Keratinocyte (primary cell): ENCODE data around the gene BMP15. TPM values are rescaled to one million over a fixed set of nuclear protein-coding genes. Genes with fewer than 3 reads are reported as not detected.

Experiments
- DNase-seq: peaks from one replicate; pipeline ENCODE4 v3.0.0-alpha.2; 2011; ENCODE audit warnings: low read depth, missing footprints, low spot score
- FAIRE-seq: peaks from 2 replicates; lab custom pipeline; 2011; peaks lifted over from hg19 to GRCh38; lab: Jason Lieb, UNC
- H2AFZ ChIP-seq: 2 replicates; pipeline ENCODE4 v1.6.0; 2012; ENCODE audit warnings: low read length, control low read depth, inconsistent platforms; ENCODE audit not compliant: control insufficient read depth
- H3K27ac ChIP-seq: 2 replicates; pipeline ENCODE4 v1.5.1; 2011; ENCODE audit warnings: low read length; ENCODE audit not compliant: control insufficient read depth, insufficient read depth
- H3K27me3 ChIP-seq: 3 replicates; pipeline ENCODE4 v1.6.0; 2011; ENCODE audit warnings: low read length; ENCODE audit not compliant: control insufficient read depth, insufficient read depth; ENCODE audit errors: extremely low read depth
- H3K36me3 ChIP-seq, 2 experiments: 2 replicates in 1 of 2; 3 replicates in 1 of 2; pipeline ENCODE4 v1.5.1; 2011; ENCODE audit warnings: low read length in 2 of 2, mild to moderate bottlenecking in 1 of 2; ENCODE audit not compliant: control insufficient read depth in 2 of 2, insufficient read depth in 2 of 2; ENCODE audit errors: extremely low read depth in 1 of 2
- H3K4me1 ChIP-seq: 3 replicates; pipeline ENCODE4 v1.5.1; 2011; ENCODE audit warnings: low read length; ENCODE audit not compliant: control insufficient read depth, insufficient read depth; ENCODE audit errors: extremely low read depth
- H3K4me2 ChIP-seq: 3 replicates; pipeline ENCODE4 v1.6.0; 2011; ENCODE audit warnings: low read depth, low read length; ENCODE audit not compliant: control insufficient read depth, insufficient read depth; ENCODE audit errors: extremely low read depth
- H3K4me3 ChIP-seq, 3 experiments: fragments of 200-600 bp in 1 of 3; sonication (generic) in 1 of 3; 2 replicates in 2 of 3; 3 replicates in 1 of 3; pipeline ENCODE4 v1.5.1; 2011 to 2016; ENCODE audit warnings: low read length in 3 of 3, mild to moderate bottlenecking in 3 of 3, control low read depth in 2 of 3, inconsistent platforms in 1 of 3, low read depth in 1 of 3, mixed read lengths in 1 of 3, mixed run types in 1 of 3, moderate library complexity in 1 of 3; ENCODE audit not compliant: control insufficient read depth in 2 of 3, insufficient read depth in 2 of 3; ENCODE audit errors: extremely low read depth in 1 of 3
- H3K79me2 ChIP-seq: 2 replicates; pipeline ENCODE4 v1.6.0; 2012; ENCODE audit warnings: low read length; ENCODE audit not compliant: control insufficient read depth, insufficient read depth
- H3K9ac ChIP-seq: 3 replicates; pipeline ENCODE4 v1.6.0; 2011; ENCODE audit warnings: low read length; ENCODE audit not compliant: control insufficient read depth, insufficient read depth; ENCODE audit errors: extremely low read depth
- H3K9me1 ChIP-seq: 3 replicates; pipeline ENCODE4 v1.6.0; 2011; ENCODE audit warnings: low read length; ENCODE audit not compliant: control insufficient read depth, insufficient read depth; ENCODE audit errors: extremely low read depth
- H3K9me3 ChIP-seq: 2 replicates; pipeline ENCODE4 v1.5.1; 2012; ENCODE audit warnings: low read depth, low read length; ENCODE audit not compliant: control insufficient read depth
- H4K20me1 ChIP-seq: 3 replicates; pipeline ENCODE4 v1.6.0; 2011; ENCODE audit warnings: low read length; ENCODE audit not compliant: control insufficient read depth, insufficient read depth; ENCODE audit errors: extremely low read depth
- EZH2 ChIP-seq: IDR thresholded peaks from one replicate; pipeline ENCODE4 v1.6.1; 2012; ENCODE audit warnings: inconsistent platforms, mild to moderate bottlenecking, low read length, moderate library complexity
- dilution Hi-C: fragments of 300-500 bp; cut with MboI; formaldehyde crosslinking; loops from one replicate; pipeline ENCODE4 v1.7.0; 2020; ENCODE audit warnings: low sequenced_read_pairs; ENCODE audit not compliant: extremely low pct_ligation_motif_present
- polyA plus RNA-seq, 5 experiments: library from polyadenylated mRNA; depleted of rRNA in 3 of 5; stranded (reverse) in 3 of 5; stranded (forward) in 1 of 5; unstranded in 1 of 5; fragments of >200 nt; gene quantifications; 1 replicate in 1 of 5; 2 replicates in 3 of 5; 3 replicates in 1 of 5; pipeline versions ENCODE4 v1.2.1 to v1.2.3, GENCODE V29; 2011 to 2012; ENCODE audit warnings: missing spikeins in 2 of 5, low read depth in 1 of 5, low replicate concordance in 1 of 5
- TF ChIP-seq, protein P1 (sequence below), 3 experiments: IDR thresholded peaks in 1 of 3; conservative IDR thresholded peaks in 1 of 3; optimal IDR thresholded peaks in 1 of 3; 2 replicates in 2 of 3; 3 replicates in 1 of 3; pipeline versions ENCODE3 to v1.5.1; 2011; ENCODE audit warnings: low read length in 3 of 3, mild to moderate bottlenecking in 3 of 3, moderate library complexity in 2 of 3, control low read depth in 1 of 3, inconsistent platforms in 1 of 3; ENCODE audit not compliant: insufficient read depth in 2 of 3; ENCODE audit errors: extremely low read depth in 1 of 3

BMP15 gene
- polyA plus RNA-seq, 1 donor (not counting 4 experiments of a cell fraction or from before 2014, with no cell fraction given), result not detected

DNA sequence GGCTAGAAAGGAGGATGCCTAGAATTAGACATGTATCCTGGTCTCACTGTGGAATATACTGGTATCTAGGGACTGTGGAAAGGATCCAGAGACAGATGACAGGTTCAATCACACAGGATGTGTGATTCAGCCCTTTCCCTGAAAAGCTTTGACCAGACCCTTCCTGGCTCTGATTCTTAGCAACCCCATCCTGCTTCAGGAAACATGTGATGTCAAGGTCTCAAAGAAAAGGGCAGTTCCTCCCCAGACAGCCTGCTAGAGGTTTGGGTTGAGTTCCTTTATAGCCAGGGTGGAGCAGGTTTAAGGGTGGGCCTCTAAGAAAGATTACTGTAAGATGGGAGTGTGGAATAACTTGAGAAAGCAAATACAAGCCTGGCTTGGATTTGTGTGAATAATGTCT, 3.0 kb downstream of the BMP15 start:
- DNase-seq (no peak), FAIRE-seq (no peak)
- dilution Hi-C loops, result no loop called here
- Histone ChIP-seq H3K27ac (no peak overlapping the region), H3K9ac (no peak overlapping the region), H3K27me3 (no peaks in the 10 kb centered on the region), H2AFZ (no peak overlapping the region), H3K4me2 (no peak overlapping the region), H3K9me3 (no peaks in the 10 kb centered on the region), H4K20me1 (no peaks in the 10 kb centered on the region), H3K4me1 (no peaks in the 10 kb centered on the region), H3K9me1 (no peaks in the 10 kb centered on the region), H3K79me2 (no peaks in the 10 kb centered on the region), H3K36me3 (no peaks in the 10 kb centered on the region), H3K4me3 (no peak overlapping the region)
- TF ChIP-seq EZH2, result no peak
- TF ChIP-seq, protein P1, sequence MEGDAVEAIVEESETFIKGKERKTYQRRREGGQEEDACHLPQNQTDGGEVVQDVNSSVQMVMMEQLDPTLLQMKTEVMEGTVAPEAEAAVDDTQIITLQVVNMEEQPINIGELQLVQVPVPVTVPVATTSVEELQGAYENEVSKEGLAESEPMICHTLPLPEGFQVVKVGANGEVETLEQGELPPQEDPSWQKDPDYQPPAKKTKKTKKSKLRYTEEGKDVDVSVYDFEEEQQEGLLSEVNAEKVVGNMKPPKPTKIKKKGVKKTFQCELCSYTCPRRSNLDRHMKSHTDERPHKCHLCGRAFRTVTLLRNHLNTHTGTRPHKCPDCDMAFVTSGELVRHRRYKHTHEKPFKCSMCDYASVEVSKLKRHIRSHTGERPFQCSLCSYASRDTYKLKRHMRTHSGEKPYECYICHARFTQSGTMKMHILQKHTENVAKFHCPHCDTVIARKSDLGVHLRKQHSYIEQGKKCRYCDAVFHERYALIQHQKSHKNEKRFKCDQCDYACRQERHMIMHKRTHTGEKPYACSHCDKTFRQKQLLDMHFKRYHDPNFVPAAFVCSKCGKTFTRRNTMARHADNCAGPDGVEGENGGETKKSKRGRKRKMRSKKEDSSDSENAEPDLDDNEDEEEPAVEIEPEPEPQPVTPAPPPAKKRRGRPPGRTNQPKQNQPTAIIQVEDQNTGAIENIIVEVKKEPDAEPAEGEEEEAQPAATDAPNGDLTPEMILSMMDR (optimal IDR thresholded peaks at IDR 0.05 in 1 of 3, IDR thresholded peaks at IDR 0.05 in 1 of 3, conservative IDR thresholded peaks at IDR 0.05 in 1 of 3; ENCODE audit: extremely low read depth in 1 of 3, insufficient read depth in 2 of 3, low read length in 3 of 3), result no peak

DNA sequence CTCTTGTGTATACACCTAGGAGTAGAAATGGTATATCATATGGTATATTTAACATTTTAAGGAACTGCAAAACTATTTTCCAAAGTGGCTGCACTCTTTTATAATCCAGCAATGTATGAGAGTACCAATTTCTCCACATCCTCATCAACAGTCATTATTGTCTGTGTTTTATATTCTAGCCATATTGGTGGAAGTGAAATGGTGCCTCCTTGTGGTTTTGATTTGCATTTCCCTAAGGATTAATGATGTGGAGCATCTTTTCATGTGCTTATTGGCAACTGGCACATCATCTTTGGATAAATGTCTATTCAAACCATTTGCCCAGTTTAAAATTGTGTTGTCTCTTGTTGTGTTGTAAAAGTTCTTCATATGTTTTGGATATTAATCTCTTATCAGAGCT, 9.6 kb downstream of the BMP15 start:
- no peak overlapping the region for H3K27ac ChIP-seq
- no peaks in the 10 kb centered on the region for H3K9me3 ChIP-seq
- TF ChIP-seq EZH2, result no peak
- TF ChIP-seq, protein P1 (optimal IDR thresholded peaks at IDR 0.05 in 1 of 3, IDR thresholded peaks at IDR 0.05 in 1 of 3, conservative IDR thresholded peaks at IDR 0.05 in 1 of 3; ENCODE audit: extremely low read depth in 1 of 3, insufficient read depth in 2 of 3, low read length in 3 of 3), result peak in 2 of 3 experiments; percentile 39 to 46
- no peak overlapping the region for H3K9ac ChIP-seq
- H3K27me3 ChIP-seq, result no peaks in the 10 kb centered on the region
- dilution Hi-C loops, result no loop called here
- H3K36me3 ChIP-seq, result no peaks in the 10 kb centered on the region
- FAIRE-seq (no peak), DNase-seq (no peak)
- H3K9me1 ChIP-seq, result no peaks in the 10 kb centered on the region
- H4K20me1 ChIP-seq, result no peaks in the 10 kb centered on the region
- no peak overlapping the region for H2AFZ ChIP-seq
- no peak overlapping the region for H3K4me3 ChIP-seq
- no peak overlapping the region for H3K4me2 ChIP-seq
- H3K4me1 ChIP-seq, result no peaks in the 10 kb centered on the region
- H3K79me2 ChIP-seq, result no peaks in the 10 kb centered on the region
